ENCODE data around the gene LRTM1. TPM values are rescaled to one million over a fixed set of nuclear protein-coding genes. Genes with fewer than 3 reads are reported as not detected.

Gene LRTM1
- total RNA-seq, 5 donors from 2014 or later (not counting 1 experiment from before 2014, with no cell fraction given), result not detected

GRCh38 chr3:54870423-54870822 lies 57.4 kb downstream of the LRTM1 start:
- no peaks in the 10 kb centered on the region for H3K9me3 ChIP-seq
- no peaks in the 10 kb centered on the region for H3K27me3 Mint-ChIP-seq
- POLR2A ChIA-PET, result no interaction called here

More at GRCh38 chr3:54870423-54870822, 57.4 kb downstream of the LRTM1 start:
- no peak overlapping the region for H3K4me3 Mint-ChIP-seq
- CTCF ChIA-PET, result no interaction called here
- no peak overlapping the region for H3K27ac ChIP-seq (ENCODE audit: low read length)
- no peaks in the 10 kb centered on the region for H3K36me3 ChIP-seq (ENCODE audit: control insufficient read depth in 2 of 2, extremely low read depth in 1 of 2, insufficient read depth in 1 of 2, low read length in 1 of 2)
- no peak overlapping the region for H3K27ac Mint-ChIP-seq
- no CpG with 5 or more reads among the region's 7 CpGs for WGBS (ENCODE audit: insufficient coverage)
- H3K4me1 ChIP-seq (ENCODE audit: control insufficient read depth in 1 of 2, extremely low read depth in 1 of 2, insufficient read depth in 2 of 2, low read length in 2 of 2), result no peaks in the 10 kb centered on the region
- H3K36me3 Mint-ChIP-seq, result no peaks in the 10 kb centered on the region
- H3K9me3 Mint-ChIP-seq, result peaks cover 3 to 4% (median 4%) of the 10 kb centered on the region in 3 donors
- DNase-seq, result no peak
- H3K4me1 Mint-ChIP-seq, result no peaks in the 10 kb centered on the region
- no peak overlapping the region for H3K4me3 ChIP-seq (ENCODE audit: control insufficient read depth in 1 of 2, extremely low read depth in 1 of 2, low read length in 1 of 2)
- no peak for ATAC-seq (replicated peaks in 1 of 4)
- H3K27me3 ChIP-seq (replicated peaks in 1 of 2; ENCODE audit: control insufficient read depth in 2 of 2, extremely low read depth in 1 of 2, insufficient read depth in 2 of 2, low read length in 1 of 2), result no peaks in the 10 kb centered on the region

All from T-cell (primary cell).